ENCODE data around the gene MAP2. TPM values are rescaled to one million over a fixed set of nuclear protein-coding genes. Genes with fewer than 3 reads are reported as not detected.
A peak's percentile ranks its signal among the peaks of the same experiment; 100 is the strongest.
"Not testable (repeated sequence)": the region's sequence is repeated elsewhere in the genome, so short reads cannot be mapped to it uniquely, and the experiment has no call there.

Gene MAP2
- total RNA-seq, 4 donors from 2014 or later, result 18.9 to 36.4 (median 25.3) TPM

- DNase-seq (ENCODE audit: low spot score) (no peak), ATAC-seq (ENCODE audit: low FRiP score) (peak; percentile 93)
- no peak for TF ChIP-seq CTCF (IDR thresholded peaks at IDR 0.05)
Measured at GRCh38 chr2:209473930-209474419, 50.1 kb downstream of the MAP2 start.

GRCh38 chr2:209474960-209475359 lies 51.1 kb downstream of the MAP2 start:
- no peak for TF ChIP-seq CTCF (IDR thresholded peaks at IDR 0.05)
- DNase-seq (ENCODE audit: low spot score), result no peak
- ATAC-seq (ENCODE audit: low FRiP score), result no peak

DNA sequence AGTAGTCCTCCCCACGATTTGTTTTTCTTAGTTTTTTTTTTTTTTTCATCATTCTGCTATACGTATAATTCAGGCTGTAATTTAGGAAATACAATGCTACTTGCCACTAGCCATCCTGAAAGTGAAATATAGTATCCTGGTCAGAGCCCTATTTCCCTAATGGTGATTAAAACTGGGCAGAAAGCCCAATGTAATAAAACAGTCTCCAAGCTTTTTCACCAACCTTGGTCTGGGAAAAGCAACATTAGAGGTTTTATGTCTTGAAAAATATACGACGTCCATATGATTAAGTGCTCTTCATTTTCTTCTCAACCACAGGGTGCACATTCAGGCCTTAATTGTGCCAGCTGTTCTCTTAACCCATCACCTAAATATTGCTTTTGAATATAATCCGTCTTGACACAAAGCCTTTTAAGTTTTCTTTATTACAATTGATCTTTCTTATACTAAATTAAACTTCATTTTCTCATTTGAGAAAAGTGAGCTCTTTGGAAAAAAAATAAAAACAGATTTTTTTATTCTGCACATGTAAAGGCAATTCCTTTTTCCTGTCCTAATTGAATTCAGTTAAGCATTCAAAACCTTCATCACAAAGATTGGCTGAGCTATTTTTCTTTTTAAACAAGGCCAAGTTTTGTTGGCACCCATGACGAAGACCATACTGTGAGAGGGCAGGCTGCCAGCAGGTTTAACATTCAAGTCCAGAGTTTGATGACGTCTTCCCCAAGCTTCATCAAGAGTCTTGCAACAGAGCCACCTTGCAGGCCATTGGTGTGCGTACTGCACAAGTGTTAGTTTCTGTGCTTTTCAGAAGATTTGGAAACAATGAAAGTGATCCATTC lies 52.7 kb downstream of the MAP2 start:
- peak; percentile 30 for DNase-seq (ENCODE audit: low spot score)
- no peak for TF ChIP-seq CTCF (IDR thresholded peaks at IDR 0.05)
- ATAC-seq (ENCODE audit: low FRiP score), result no peak

DNA sequence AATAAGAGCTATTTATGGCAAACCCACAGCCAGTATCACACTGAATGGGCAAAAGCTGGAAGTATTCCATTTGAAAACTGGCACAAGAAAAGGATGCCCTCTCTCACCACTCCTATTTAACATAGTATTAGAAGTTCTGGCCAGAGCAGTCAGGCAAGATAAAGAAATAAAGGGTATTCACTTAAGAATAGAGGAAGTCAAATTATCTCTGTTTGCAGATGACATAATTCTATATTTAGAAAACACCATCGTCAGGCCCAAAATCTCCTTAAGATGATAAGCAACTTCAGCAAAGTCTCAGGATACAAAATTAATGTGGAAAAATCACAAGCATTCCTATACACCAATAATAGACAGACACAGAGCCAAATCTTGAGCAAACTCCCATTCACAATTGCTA lies 68.4 kb downstream of the MAP2 start:
- not testable (repeated sequence) for ATAC-seq (ENCODE audit: low FRiP score); DNase-seq (ENCODE audit: low spot score)

DNA sequence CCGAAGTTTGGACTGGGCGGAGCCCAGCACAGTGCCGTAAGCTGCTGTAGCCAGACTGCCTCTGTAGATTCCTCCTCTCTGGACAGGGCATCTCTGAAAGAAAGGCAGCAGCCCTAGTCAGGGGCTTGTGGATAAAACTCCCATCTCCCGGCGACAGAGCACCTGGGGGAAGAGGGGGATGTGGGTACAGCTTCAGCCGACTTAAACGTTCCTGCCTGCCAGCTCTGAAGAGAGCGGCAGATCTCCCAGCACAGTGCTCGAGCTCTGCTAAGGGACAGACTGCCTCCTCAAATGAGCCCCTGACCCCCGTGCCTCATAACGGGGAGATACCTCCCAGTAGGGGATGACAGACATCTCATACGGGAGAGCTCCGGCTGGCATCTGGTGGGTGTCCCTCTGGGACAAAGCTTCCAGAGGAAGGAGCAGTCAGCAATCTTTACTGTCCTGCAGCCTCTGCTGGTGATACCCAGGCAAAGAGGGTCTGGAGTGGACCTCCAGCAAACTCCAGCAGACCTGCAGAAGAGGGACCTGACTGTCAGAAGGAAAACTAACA lies 71.3 kb downstream of the MAP2 start:
- not testable (repeated sequence) for ATAC-seq (ENCODE audit: low FRiP score); DNase-seq (ENCODE audit: low spot score)

GRCh38 chr2:209495855-209496585 lies 72.2 kb downstream of the MAP2 start:
- TF ChIP-seq CTCF (IDR thresholded peaks at IDR 0.05), result no peak
- ATAC-seq (ENCODE audit: low FRiP score), result peak; percentile 96

GRCh38 chr2:209496586-209496982 lies 72.7 kb downstream of the MAP2 start:
- no peak for TF ChIP-seq CTCF (IDR thresholded peaks at IDR 0.05)
- DNase-seq (ENCODE audit: low spot score) (no peak), ATAC-seq (ENCODE audit: low FRiP score) (peak; percentile 58)

More at GRCh38 chr2:209495855-209496585, 72.2 kb downstream of the MAP2 start:
- no peak for DNase-seq (ENCODE audit: low spot score)
